B cell (primary cell): ENCODE results near the gene MYCL.

Experiments
- EZH2 ChIP-seq: IDR thresholded peaks from 2 replicates; pipeline ENCODE4 v1.6.1; 2012; ENCODE audit warnings: borderline replicate concordance, low read depth, mild to moderate bottlenecking, moderate library complexity, low read length; ENCODE audit not compliant: insufficient read depth, poor library complexity, severe bottlenecking
- TF ChIP-seq, protein P1 (sequence below): fragments of 200-600 bp; IDR thresholded peaks from one replicate; pipeline ENCODE4 v1.8.0; 2022; ENCODE audit warnings: antibody characterized with exemption, mild to moderate bottlenecking

DNA sequence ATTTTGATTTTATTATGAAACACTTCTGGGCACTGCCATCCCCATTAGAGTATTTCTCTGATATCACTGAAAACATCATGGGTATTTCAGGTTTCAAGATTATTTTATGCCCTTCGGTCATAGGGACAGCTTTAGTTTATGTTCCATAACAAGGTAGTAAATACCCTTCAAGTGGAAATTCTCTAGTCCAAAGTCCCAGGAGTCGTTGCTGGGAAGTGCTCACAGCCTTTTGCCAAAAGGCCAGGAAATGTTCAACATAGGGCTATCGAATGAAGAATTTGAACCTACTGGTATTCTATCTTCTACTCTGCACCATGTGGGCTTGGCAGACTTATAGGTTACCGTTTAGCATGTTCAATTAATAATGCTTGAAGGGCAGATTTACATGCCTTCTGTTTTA is 45.5 kb upstream of the MYCL start:
- TF ChIP-seq, protein P1, sequence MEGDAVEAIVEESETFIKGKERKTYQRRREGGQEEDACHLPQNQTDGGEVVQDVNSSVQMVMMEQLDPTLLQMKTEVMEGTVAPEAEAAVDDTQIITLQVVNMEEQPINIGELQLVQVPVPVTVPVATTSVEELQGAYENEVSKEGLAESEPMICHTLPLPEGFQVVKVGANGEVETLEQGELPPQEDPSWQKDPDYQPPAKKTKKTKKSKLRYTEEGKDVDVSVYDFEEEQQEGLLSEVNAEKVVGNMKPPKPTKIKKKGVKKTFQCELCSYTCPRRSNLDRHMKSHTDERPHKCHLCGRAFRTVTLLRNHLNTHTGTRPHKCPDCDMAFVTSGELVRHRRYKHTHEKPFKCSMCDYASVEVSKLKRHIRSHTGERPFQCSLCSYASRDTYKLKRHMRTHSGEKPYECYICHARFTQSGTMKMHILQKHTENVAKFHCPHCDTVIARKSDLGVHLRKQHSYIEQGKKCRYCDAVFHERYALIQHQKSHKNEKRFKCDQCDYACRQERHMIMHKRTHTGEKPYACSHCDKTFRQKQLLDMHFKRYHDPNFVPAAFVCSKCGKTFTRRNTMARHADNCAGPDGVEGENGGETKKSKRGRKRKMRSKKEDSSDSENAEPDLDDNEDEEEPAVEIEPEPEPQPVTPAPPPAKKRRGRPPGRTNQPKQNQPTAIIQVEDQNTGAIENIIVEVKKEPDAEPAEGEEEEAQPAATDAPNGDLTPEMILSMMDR = no peak
- no peak for TF ChIP-seq EZH2
